ENCODE results near the gene VGLL4. TPM values are rescaled to one million over a fixed set of nuclear protein-coding genes. Genes with fewer than 3 reads are reported as not detected.
A peak's percentile ranks its signal among the peaks of the same experiment; 100 is the strongest.
"Not testable (repeated sequence)": the region's sequence is repeated elsewhere in the genome, so short reads cannot be mapped to it uniquely, and the experiment has no call there.

The VGLL4 gene
- total RNA-seq, 4 donors from 2014 or later: 53.4 to 128 (median 58.2) TPM

GRCh38 chr3:11532931-11533391 is 110.8 kb downstream of the VGLL4 start:
- TF ChIP-seq CTCF (IDR thresholded peaks at IDR 0.05) (no peak), POLR2A (IDR thresholded peaks at IDR 0.05) (no peak), POLR2AphosphoS5 (IDR thresholded peaks at IDR 0.05) (no peak), EP300 (IDR thresholded peaks at IDR 0.05) (no peak)
- H3K27me3 ChIP-seq: no peaks in the 10 kb centered on the region
- H3K4me1 ChIP-seq: peaks cover 0 to 39% (median 0%) of the 10 kb centered on the region in 3 donors
- no peaks in the 10 kb centered on the region for H3K36me3 ChIP-seq
- ATAC-seq: no peak
- WGBS, 2 donors (ENCODE audit: low coverage in 1 of 2): 66 to 78% methylated on average over 4 to 6 of the region's 9 CpGs
- H3K27ac ChIP-seq: no peak overlapping the region
- H3K9me3 ChIP-seq: no peaks in the 10 kb centered on the region
- H3K4me3 ChIP-seq: no peak overlapping the region

- peak; percentile 69 for ATAC-seq
Measured at GRCh38 chr3:11530153-11530721, 113.5 kb downstream of the VGLL4 start.

GRCh38 chr3:11529281-11529680 is 114.4 kb downstream of the VGLL4 start:
- TF ChIP-seq POLR2AphosphoS5 (IDR thresholded peaks at IDR 0.05) (no peak), POLR2A (IDR thresholded peaks at IDR 0.05) (no peak), CTCF (IDR thresholded peaks at IDR 0.05) (no peak), EP300 (IDR thresholded peaks at IDR 0.05) (no peak)
- no peak overlapping the region for H3K4me3 ChIP-seq
- H3K4me1 ChIP-seq: peaks cover 0 to 38% (median 0%) of the 10 kb centered on the region in 3 donors
- H3K27me3 ChIP-seq: no peaks in the 10 kb centered on the region
- H3K27ac ChIP-seq: peak overlapping the region in 1 of 4 donors; percentile 25
- 69 to 82% methylated on average over 4 of the region's 4 CpGs for whole genome bisulfite sequencing, 2 donors (ENCODE audit: low coverage in 1 of 2)
- no peaks in the 10 kb centered on the region for H3K36me3 ChIP-seq
- no peak for ATAC-seq
- no peaks in the 10 kb centered on the region for H3K9me3 ChIP-seq

More at GRCh38 chr3:11530153-11530721, 113.5 kb downstream of the VGLL4 start:
- no peaks in the 10 kb centered on the region for H3K36me3 ChIP-seq
- TF ChIP-seq EP300 (IDR thresholded peaks at IDR 0.05) (no peak), CTCF (IDR thresholded peaks at IDR 0.05) (peak in 3 of 4 experiments; percentile 15 to 36 (median 19)), POLR2A (IDR thresholded peaks at IDR 0.05) (no peak), POLR2AphosphoS5 (IDR thresholded peaks at IDR 0.05) (peak; percentile 38)
- H3K4me3 ChIP-seq: no peak overlapping the region
- H3K9me3 ChIP-seq: no peaks in the 10 kb centered on the region
- H3K4me1 ChIP-seq: peaks cover 0 to 39% (median 0%) of the 10 kb centered on the region in 3 donors
- H3K27me3 ChIP-seq: no peaks in the 10 kb centered on the region
- 24 to 43% methylated on average over 3 to 5 of the region's 11 CpGs for WGBS, 2 donors (ENCODE audit: low coverage in 1 of 2)
- peak overlapping the region in 2 of 4 donors; percentile 25 to 41 for H3K27ac ChIP-seq

GRCh38 chr3:11526121-11526520 is 117.6 kb downstream of the VGLL4 start:
- 94 to 95% methylated on average over 2 to 5 of the region's 5 CpGs for WGBS, 2 donors (ENCODE audit: low coverage in 1 of 2)
- H3K27ac ChIP-seq: not testable (repeated sequence)

GRCh38 chr3:11523572-11524101 is 120.1 kb downstream of the VGLL4 start:
- peak overlapping the region in 3 of 4 donors; percentile 60 to 70 (median 63) for H3K27ac ChIP-seq
- ATAC-seq: no peak
- H3K4me1 ChIP-seq: peaks cover 0 to 32% (median 0%) of the 10 kb centered on the region in 3 donors
- H3K4me3 ChIP-seq: no peak overlapping the region
- no peaks in the 10 kb centered on the region for H3K9me3 ChIP-seq
- TF ChIP-seq EP300 (IDR thresholded peaks at IDR 0.05) (no peak), POLR2A (IDR thresholded peaks at IDR 0.05) (no peak)
- H3K36me3 ChIP-seq: no peaks in the 10 kb centered on the region
- WGBS, 2 donors (ENCODE audit: low coverage in 1 of 2): 47 to 48% methylated on average over 7 of the region's 7 CpGs
- H3K27me3 ChIP-seq: no peaks in the 10 kb centered on the region

More at GRCh38 chr3:11526121-11526520, 117.6 kb downstream of the VGLL4 start:
- not testable (repeated sequence) for ATAC-seq, H3K27me3 ChIP-seq, H3K9me3 ChIP-seq, H3K4me3 ChIP-seq, H3K36me3 ChIP-seq
- peaks cover 0 to 44% (median 0%) of the 10 kb centered on the region in 3 donors for H3K4me1 ChIP-seq

All from gastroesophageal sphincter (tissue), 4 donors.